ENCODE data around the gene VN1R5.

- no peak for TF ChIP-seq CBFB (CRISPR knock-in tag; IDR thresholded peaks at IDR 0.05)
- TF ChIP-seq CTCF (CRISPR knock-in tag; IDR thresholded peaks at IDR 0.05) = no peak
- no peak for TF ChIP-seq PLSCR1 (CRISPR knock-in tag; IDR thresholded peaks at IDR 0.05; ENCODE audit: borderline replicate concordance)
- TF ChIP-seq ATAD3A (CRISPR knock-in tag; IDR thresholded peaks at IDR 0.05) = no peak
- no peak for TF ChIP-seq ZMYM2 (CRISPR knock-in tag; IDR thresholded peaks at IDR 0.05)
- TF ChIP-seq ZNF274 (CRISPR knock-in tag; IDR thresholded peaks at IDR 0.05) = no peak
Observed at GRCh38 chr1:247216261-247216660, 39.6 kb upstream of the VN1R5 start.
